K562 (cell line): Measurements from ENCODE around the gene NTNG1. TPM values are rescaled to one million over a fixed set of nuclear protein-coding genes. Genes with fewer than 3 reads are reported as not detected.
A peak's percentile ranks its signal among the peaks of the same experiment; 100 is the strongest.
"Not testable (repeated sequence)": the region's sequence is repeated elsewhere in the genome, so short reads cannot be mapped to it uniquely, and the experiment has no call there.

Experiments
- ATAC-seq: fragments of 200-7000 bp; cut with Tn5 transposase; 3 replicates; pipeline ENCODE4 v1.9.1; 2020; ENCODE audit warnings: moderate library complexity
- BruUV-seq: library from RNA; stranded (reverse); fragments of 400-500 nt; replicated peaks from 2 replicates; lab custom pipeline; 2021; lab: Mats Ljungman, UMichigan
- CTCF ChIA-PET: fragments of 300-600 bp; formaldehyde crosslinking; extraction: SDS; loops from one replicate; lab custom pipeline; 2021; ENCODE audit warnings: low intra/inter-chr PET ratio; lab: Yijun Ruan, JAX
- POLR2A ChIA-PET: fragments of 300-600, 350-650 bp; sonication (Branson Sonifier 250); formaldehyde crosslinking; extraction: SDS; loops from one replicate; lab custom pipeline; 2021; ENCODE audit warnings: antibody characterized with exemption, inconsistent platforms; lab: Yijun Ruan, JAX
- DNase-seq, 4 experiments: peaks; one replicate each; pipeline versions ENCODE4 v3.0.0 to v3.0.0-alpha.2; 2011 to 2018; ENCODE audit warnings: low spot score in 3 of 4, mixed read lengths in 3 of 4; ENCODE audit errors: extremely low read depth in 1 of 4
- FAIRE-seq: peaks from 2 replicates; lab custom pipeline; 2011; peaks lifted over from hg19 to GRCh38; lab: Jason Lieb, UNC
- H2AFZ ChIP-seq: 2 replicates; pipeline ENCODE4 v1.6.0; 2011; ENCODE audit warnings: low read depth, low read length, control low read depth, inconsistent platforms
- H3K27ac ChIP-seq: fragments of 200-600 bp; 3 replicates; pipeline ENCODE4 v1.8.0; 2011; ENCODE audit warnings: low read depth, mild to moderate bottlenecking, control low read depth, inconsistent platforms, low read length, moderate library complexity, mixed read lengths; ENCODE audit errors: extremely low read depth
- H3K27me3 ChIP-seq, 2 experiments: fragments of 300-600 bp in 1 of 2; 2 replicates in 1 of 2; 3 replicates in 1 of 2; pipeline versions ENCODE4 v1.6.0 to v1.8.0; 2011; ENCODE audit warnings: inconsistent platforms in 2 of 2, low read length in 2 of 2, mild to moderate bottlenecking in 1 of 2, mixed read lengths in 1 of 2, moderate library complexity in 1 of 2; ENCODE audit not compliant: control insufficient read depth in 2 of 2, insufficient read depth in 2 of 2
- H3K36me3 ChIP-seq: fragments of 300-600 bp; 3 replicates; pipeline ENCODE4 v1.8.0; 2011; ENCODE audit warnings: mild to moderate bottlenecking, low read length, inconsistent platforms; ENCODE audit not compliant: control insufficient read depth, insufficient read depth
- H3K4me1 ChIP-seq, 2 experiments: fragments of 200-600 bp in 1 of 2; replicated peaks in 1 of 2; 2 replicates in 1 of 2; 3 replicates in 1 of 2; pipeline versions ENCODE4 v1.5.1 to v1.8.0; 2011; ENCODE audit warnings: inconsistent platforms in 2 of 2, low read length in 2 of 2, mild to moderate bottlenecking in 1 of 2, mixed read lengths in 1 of 2, moderate library complexity in 1 of 2; ENCODE audit not compliant: control insufficient read depth in 2 of 2, insufficient read depth in 2 of 2
- H3K4me2 ChIP-seq: 2 replicates; pipeline ENCODE4 v1.6.1; 2011; ENCODE audit warnings: low read length, control low read depth, inconsistent platforms, mixed read lengths; ENCODE audit not compliant: insufficient read depth
- H3K4me3 ChIP-seq: fragments of 200-600 bp; sonication (generic), shearing (Covaris generic); 2 replicates; pipeline ENCODE4 v1.5.1; 2016; ENCODE audit warnings: control low read depth, inconsistent platforms
- H3K79me2 ChIP-seq: fragments of 200-600 bp; 3 replicates; pipeline ENCODE4 v1.8.0; 2011; ENCODE audit warnings: low read length, inconsistent platforms; ENCODE audit not compliant: control insufficient read depth, insufficient read depth
- H3K9ac ChIP-seq, 2 experiments: 2 replicates each; pipeline versions ENCODE4 v1.6.0 to v1.6.1; 2011; ENCODE audit warnings: low read depth in 2 of 2, low read length in 2 of 2, control low read depth in 1 of 2, inconsistent platforms in 1 of 2, mild to moderate bottlenecking in 1 of 2, mixed read lengths in 1 of 2; ENCODE audit not compliant: insufficient read depth in 1 of 2
- H3K9me1 ChIP-seq: one replicate; pipeline ENCODE4 v1.6.0; 2011; ENCODE audit warnings: inconsistent platforms, mild to moderate bottlenecking, low read length, moderate library complexity; ENCODE audit not compliant: control insufficient read depth, insufficient read depth
- H3K9me3 ChIP-seq: replicated peaks from 2 replicates; pipeline ENCODE4 v1.5.1; 2011; ENCODE audit warnings: low read depth, low read length, inconsistent platforms; ENCODE audit not compliant: control insufficient read depth, insufficient read depth
- H4K20me1 ChIP-seq: replicated peaks from 2 replicates; pipeline ENCODE4 v1.6.1; 2011; ENCODE audit warnings: low read length, inconsistent platforms, mixed read lengths; ENCODE audit not compliant: control insufficient read depth, insufficient read depth
- EP400 ChIP-seq: fragments of 450-650 bp; IDR thresholded peaks from 2 replicates; pipeline ENCODE4 v1.6.1; 2017; ENCODE audit warnings: antibody characterized with exemption, mild to moderate bottlenecking, moderate library complexity
- FOXA1 ChIP-seq: fragments of 450-650 bp; IDR thresholded peaks from 2 replicates; pipeline ENCODE4 v1.6.1; 2016; ENCODE audit warnings: mild to moderate bottlenecking, borderline replicate concordance
- HIVEP1 ChIP-seq: fragments of 250-450 bp; sonication (Bioruptor Pico); IDR thresholded peaks from 2 replicates; pipeline ENCODE4 v1.4.0; 2020; ENCODE audit warnings: mild to moderate bottlenecking
- SMC3 ChIP-seq: conservative IDR thresholded peaks from 2 replicates; pipeline ENCODE4 v1.6.1; 2011; ENCODE audit warnings: low read depth, low read length, improper control_type of control experiment; ENCODE audit not compliant: insufficient read depth
- ZBTB1 ChIP-seq: sonication (generic); formaldehyde crosslinking; IDR thresholded peaks from 2 replicates; pipeline ENCODE4 v1.8.1; 2023; ENCODE audit warnings: missing genetic modification reagents, low read depth, mild to moderate bottlenecking, borderline replicate concordance
- ZNF408 ChIP-seq: fragments of 250-450 bp; sonication (Bioruptor Pico); IDR thresholded peaks from 2 replicates; pipeline ENCODE4 v1.4.0; 2020; ENCODE audit warnings: low read depth, mild to moderate bottlenecking, moderate library complexity
- WGBS: fragments of 100-300 bp; shearing (Covaris generic); methylation state at CpG from one replicate; pipeline ENCODE4 v1.1.6; 2016; ENCODE audit warnings: low coverage, mixed read lengths; ENCODE audit not compliant: insufficient coverage; ENCODE audit errors: missing lambda C conversion rate; 5-methylcytosine and 5-hydroxymethylcytosine counted together
- in situ Hi-C: fragments of 300-500 bp; cut with MboI; formaldehyde crosslinking; loops from 4 replicates; pipeline ENCODE4 v1.15.0; 2018; ENCODE audit warnings: inconsistent platforms, mixed read lengths
- intact Hi-C: fragments of 100-400 bp; cut with micrococcal nuclease; formaldehyde crosslinking; loops from 2 replicates; pipeline ENCODE4 v1.14.2; 2022
- polyA plus RNA-seq, 8 experiments: library from polyadenylated mRNA; depleted of rRNA in 4 of 8; stranded (reverse) in 5 of 8; unstranded in 3 of 8; fragments of >200 nt; fragmentation: Nextera tagmentation in 2 of 8; fragmentation: Illumina TruSeq in 1 of 8; extraction: Ambion mirVana in 2 of 8; extraction: Trizol in 1 of 8; gene quantifications; 2 replicates each; pipeline versions ENCODE4 v1.2.1 to v1.2.3, GENCODE V29; 2011 to 2014; ENCODE audit warnings: inconsistent platforms in 1 of 8, missing spikeins in 1 of 8
- total RNA-seq, 7 experiments: library from RNA; depleted of rRNA in 6 of 7; stranded (reverse); fragments of >200 nt in 6 of 7; fragmentation: Illumina TruSeq in 2 of 7; extraction: Trizol in 2 of 7; gene quantifications; 2 replicates each; pipeline versions ENCODE4 v1.2.1 to v1.2.3, GENCODE V29; 2011 to 2021; ENCODE audit warnings: low replicate concordance in 1 of 7
- TF ChIP-seq, protein P1 (sequence below), 3 experiments: fragments of 200-800 bp in 1 of 3; fragments of 250-450 bp in 1 of 3; fragments of 450-650 bp in 1 of 3; sonication (Bioruptor Pico) in 1 of 3; sonication (Bioruptor generic) in 1 of 3; formaldehyde crosslinking in 1 of 3; IDR thresholded peaks; 2 replicates each; pipeline versions ENCODE4 v1.6.1 to v1.8.0; 2016 to 2022; ENCODE audit warnings: mild to moderate bottlenecking in 2 of 3, missing genetic modification characterization in 2 of 3, missing compliant biosample characterization in 1 of 3, moderate library complexity in 1 of 3
- TF ChIP-seq, protein P2 (sequence below): fragments of 450-650 bp; IDR thresholded peaks from 2 replicates; pipeline ENCODE4 v1.6.1; 2017; ENCODE audit warnings: antibody characterized with exemption
- TF ChIP-seq, protein P3 (sequence below): fragments of 200-800 bp; sonication (Bioruptor generic); IDR thresholded peaks from 2 replicates; pipeline ENCODE4 v1.6.1; 2017; ENCODE audit warnings: missing genetic modification characterization, missing compliant biosample characterization

NTNG1 gene
- total and polyA plus RNA-seq, 9 of the 15 experiments (the other 6 are each of a cell fraction or from before 2014, with no cell fraction given) = not detected

GRCh38 chr1:107093395-107093794 lies 47.4 kb upstream of the NTNG1 start:
- H3K27me3 ChIP-seq, FAIRE-seq, H3K9me3 ChIP-seq, H4K20me1 ChIP-seq, H2AFZ ChIP-seq, BruUV-seq, in situ Hi-C loops, POLR2A ChIA-PET, DNase-seq, intact Hi-C loops, ATAC-seq, H3K4me3 ChIP-seq, H3K9me1 ChIP-seq, H3K79me2 ChIP-seq, H3K36me3 ChIP-seq, H3K9ac ChIP-seq, H3K27ac ChIP-seq, H3K4me1 ChIP-seq, H3K4me2 ChIP-seq, CTCF ChIA-PET: not testable (repeated sequence)
- WGBS = 0% methylated on average over 1 of the region's 1 CpG
- TF ChIP-seq, protein P1, sequence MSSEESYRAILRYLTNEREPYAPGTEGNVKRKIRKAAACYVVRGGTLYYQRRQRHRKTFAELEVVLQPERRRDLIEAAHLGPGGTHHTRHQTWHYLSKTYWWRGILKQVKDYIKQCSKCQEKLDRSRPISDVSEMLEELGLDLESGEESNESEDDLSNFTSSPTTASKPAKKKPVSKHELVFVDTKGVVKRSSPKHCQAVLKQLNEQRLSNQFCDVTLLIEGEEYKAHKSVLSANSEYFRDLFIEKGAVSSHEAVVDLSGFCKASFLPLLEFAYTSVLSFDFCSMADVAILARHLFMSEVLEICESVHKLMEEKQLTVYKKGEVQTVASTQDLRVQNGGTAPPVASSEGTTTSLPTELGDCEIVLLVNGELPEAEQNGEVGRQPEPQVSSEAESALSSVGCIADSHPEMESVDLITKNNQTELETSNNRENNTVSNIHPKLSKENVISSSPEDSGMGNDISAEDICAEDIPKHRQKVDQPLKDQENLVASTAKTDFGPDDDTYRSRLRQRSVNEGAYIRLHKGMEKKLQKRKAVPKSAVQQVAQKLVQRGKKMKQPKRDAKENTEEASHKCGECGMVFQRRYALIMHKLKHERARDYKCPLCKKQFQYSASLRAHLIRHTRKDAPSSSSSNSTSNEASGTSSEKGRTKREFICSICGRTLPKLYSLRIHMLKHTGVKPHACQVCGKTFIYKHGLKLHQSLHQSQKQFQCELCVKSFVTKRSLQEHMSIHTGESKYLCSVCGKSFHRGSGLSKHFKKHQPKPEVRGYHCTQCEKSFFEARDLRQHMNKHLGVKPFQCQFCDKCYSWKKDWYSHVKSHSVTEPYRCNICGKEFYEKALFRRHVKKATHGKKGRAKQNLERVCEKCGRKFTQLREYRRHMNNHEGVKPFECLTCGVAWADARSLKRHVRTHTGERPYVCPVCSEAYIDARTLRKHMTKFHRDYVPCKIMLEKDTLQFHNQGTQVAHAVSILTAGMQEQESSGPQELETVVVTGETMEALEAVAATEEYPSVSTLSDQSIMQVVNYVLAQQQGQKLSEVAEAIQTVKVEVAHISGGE (CRISPR knock-in tag; IDR thresholded peaks at IDR 0.05) = peak in 1 of 3 experiments; percentile 55; a peak in 2 of 6 replicates

GRCh38 chr1:107095647-107096046 lies 45.2 kb upstream of the NTNG1 start:
- no peak overlapping the region for H2AFZ ChIP-seq
- ATAC-seq (no peak), FAIRE-seq (no peak), DNase-seq (no peak)
- no peaks in the 10 kb centered on the region for H3K9me1 ChIP-seq
- ChIA-PET POLR2A (no interaction called here), CTCF (no interaction called here)
- H3K79me2 ChIP-seq = no peaks in the 10 kb centered on the region
- BruUV-seq = no TSS peak
- in situ Hi-C loops = no loop called here
- no peak overlapping the region for H3K9ac ChIP-seq
- H3K4me3 ChIP-seq = no peak overlapping the region
- no peaks in the 10 kb centered on the region for H3K9me3 ChIP-seq
- H3K27me3 ChIP-seq = no peaks in the 10 kb centered on the region
- H3K4me1 ChIP-seq = no peaks in the 10 kb centered on the region
- no peaks in the 10 kb centered on the region for H3K36me3 ChIP-seq
- intact Hi-C loops = no loop called here
- H3K27ac ChIP-seq = no peak overlapping the region
- no peak overlapping the region for H3K4me2 ChIP-seq
- no peaks in the 10 kb centered on the region for H4K20me1 ChIP-seq
- no peak for TF ChIP-seq ZBTB1 (CRISPR knock-in tag)
- TF ChIP-seq SMC3 = no peak
- TF ChIP-seq HIVEP1 (CRISPR knock-in tag) = no peak
- TF ChIP-seq FOXA1 = no peak
- TF ChIP-seq, protein P2, sequence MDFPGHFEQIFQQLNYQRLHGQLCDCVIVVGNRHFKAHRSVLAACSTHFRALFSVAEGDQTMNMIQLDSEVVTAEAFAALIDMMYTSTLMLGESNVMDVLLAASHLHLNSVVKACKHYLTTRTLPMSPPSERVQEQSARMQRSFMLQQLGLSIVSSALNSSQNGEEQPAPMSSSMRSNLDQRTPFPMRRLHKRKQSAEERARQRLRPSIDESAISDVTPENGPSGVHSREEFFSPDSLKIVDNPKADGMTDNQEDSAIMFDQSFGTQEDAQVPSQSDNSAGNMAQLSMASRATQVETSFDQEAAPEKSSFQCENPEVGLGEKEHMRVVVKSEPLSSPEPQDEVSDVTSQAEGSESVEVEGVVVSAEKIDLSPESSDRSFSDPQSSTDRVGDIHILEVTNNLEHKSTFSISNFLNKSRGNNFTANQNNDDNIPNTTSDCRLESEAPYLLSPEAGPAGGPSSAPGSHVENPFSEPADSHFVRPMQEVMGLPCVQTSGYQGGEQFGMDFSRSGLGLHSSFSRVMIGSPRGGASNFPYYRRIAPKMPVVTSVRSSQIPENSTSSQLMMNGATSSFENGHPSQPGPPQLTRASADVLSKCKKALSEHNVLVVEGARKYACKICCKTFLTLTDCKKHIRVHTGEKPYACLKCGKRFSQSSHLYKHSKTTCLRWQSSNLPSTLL = no peak
- TF ChIP-seq EP400 = no peak
- TF ChIP-seq, protein P3, sequence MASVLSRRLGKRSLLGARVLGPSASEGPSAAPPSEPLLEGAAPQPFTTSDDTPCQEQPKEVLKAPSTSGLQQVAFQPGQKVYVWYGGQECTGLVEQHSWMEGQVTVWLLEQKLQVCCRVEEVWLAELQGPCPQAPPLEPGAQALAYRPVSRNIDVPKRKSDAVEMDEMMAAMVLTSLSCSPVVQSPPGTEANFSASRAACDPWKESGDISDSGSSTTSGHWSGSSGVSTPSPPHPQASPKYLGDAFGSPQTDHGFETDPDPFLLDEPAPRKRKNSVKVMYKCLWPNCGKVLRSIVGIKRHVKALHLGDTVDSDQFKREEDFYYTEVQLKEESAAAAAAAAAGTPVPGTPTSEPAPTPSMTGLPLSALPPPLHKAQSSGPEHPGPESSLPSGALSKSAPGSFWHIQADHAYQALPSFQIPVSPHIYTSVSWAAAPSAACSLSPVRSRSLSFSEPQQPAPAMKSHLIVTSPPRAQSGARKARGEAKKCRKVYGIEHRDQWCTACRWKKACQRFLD (CRISPR knock-in tag) = no peak
- no peak for TF ChIP-seq ZNF408 (CRISPR knock-in tag)
